ENCODE data around the gene MRPS23. TPM values are rescaled to one million over a fixed set of nuclear protein-coding genes. Genes with fewer than 3 reads are reported as not detected.

Gene MRPS23
- total RNA-seq, 1 donor, result 20.1 TPM

GRCh38 chr17:57801044-57801711, 48.7 kb downstream of the MRPS23 start:
- DNase-seq (ENCODE audit: low read depth), result no peak
- no peak overlapping the region for H3K4me3 ChIP-seq (ENCODE audit: low read depth, low read length)
- TF ChIP-seq CTCF (IDR thresholded peaks at IDR 0.05; ENCODE audit: insufficient read depth, low read length), result no peak

- no peak for DNase-seq (ENCODE audit: low read depth)
- no peak for TF ChIP-seq CTCF (IDR thresholded peaks at IDR 0.05; ENCODE audit: insufficient read depth, low read length)
- no peak overlapping the region for H3K4me3 ChIP-seq (ENCODE audit: low read depth, low read length)
These were observed 55.0 kb downstream of the MRPS23 start for GRCh38 chr17:57794841-57795240.

- no peak for DNase-seq (ENCODE audit: low read depth)
- no peak for TF ChIP-seq CTCF (IDR thresholded peaks at IDR 0.05; ENCODE audit: insufficient read depth, low read length)
These were observed 61.1 kb downstream of the MRPS23 start for GRCh38 chr17:57788725-57789124.

GRCh38 chr17:57785022-57785421, 64.8 kb downstream of the MRPS23 start:
- no peak for TF ChIP-seq CTCF (IDR thresholded peaks at IDR 0.05; ENCODE audit: insufficient read depth, low read length)
- no peak for DNase-seq (ENCODE audit: low read depth)
- no peak overlapping the region for H3K4me3 ChIP-seq (ENCODE audit: low read depth, low read length)

More at GRCh38 chr17:57788725-57789124, 61.1 kb downstream of the MRPS23 start:
- no peak overlapping the region for H3K4me3 ChIP-seq (ENCODE audit: low read depth, low read length)

Small RNA genes within 50 kb of the gene (small RNA-seq; reads per million reads assigned to genes)
- gene RN7SKP94, result not detected

Other genes with a start within 250 kb of the MRPS23 start
- gene CCDC182, start 104.7 kb downstream of the MRPS23 start, total RNA-seq (ENCODE audit: low replicate concordance), result not detected in 2 replicates
- gene CUEDC1, start 105.4 kb upstream of the MRPS23 start, total RNA-seq (ENCODE audit: low replicate concordance), result 17.1 and 25.7 TPM in 2 replicates
- gene VEZF1, start 138.2 kb upstream of the MRPS23 start, total RNA-seq (ENCODE audit: low replicate concordance), result 16.4 and 76.2 TPM in 2 replicates
- 330 and 375 TPM in 2 replicates for gene SRSF1, start 157.2 kb upstream of the MRPS23 start, total RNA-seq (ENCODE audit: low replicate concordance)
- gene DYNLL2, start 233.4 kb upstream of the MRPS23 start, total RNA-seq (ENCODE audit: low replicate concordance), result 15.0 and 17.4 TPM in 2 replicates

Data from fibroblast of the aortic adventitia (primary cell).